B cell (primary cell): ENCODE measurements around the gene TMOD1.

ENCODE experiments used
- CTCF ChIP-seq: fragments of 200-600 bp; IDR thresholded peaks from one replicate; pipeline ENCODE4 v1.8.0; 2022; ENCODE audit warnings: antibody characterized with exemption, mild to moderate bottlenecking
- EZH2 ChIP-seq: IDR thresholded peaks from 2 replicates; pipeline ENCODE4 v1.6.1; 2012; ENCODE audit warnings: borderline replicate concordance, low read depth, mild to moderate bottlenecking, moderate library complexity, low read length; ENCODE audit not compliant: insufficient read depth, poor library complexity, severe bottlenecking

DNA sequence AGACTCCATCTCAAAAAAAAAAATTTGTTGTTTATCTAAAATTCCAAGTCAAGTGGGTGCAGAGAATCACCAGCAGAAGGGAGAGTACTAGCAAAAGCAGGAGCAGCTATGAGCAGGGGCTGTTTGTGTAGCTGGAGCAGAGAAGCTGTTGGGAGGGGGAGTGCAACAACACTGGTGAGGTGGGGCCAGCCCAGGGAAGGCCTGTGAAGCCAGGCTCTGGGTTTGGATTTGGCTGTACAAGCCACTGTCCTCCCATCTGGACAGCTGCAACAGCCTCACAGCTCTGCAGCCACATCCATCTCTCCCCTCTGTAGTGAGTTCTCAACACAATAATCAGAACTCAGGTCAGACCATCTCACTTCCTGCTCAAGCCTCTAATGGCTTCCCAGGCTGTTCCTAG is 59.4 kb downstream of the TMOD1 start:
- TF ChIP-seq CTCF (no peak), EZH2 (no peak)
